Naive thymus-derived CD4-positive, alpha-beta T cell (primary cell): ENCODE measurements around the gene WDR3. TPM values are rescaled to one million over a fixed set of nuclear protein-coding genes. Genes with fewer than 3 reads are reported as not detected.

Source experiments
- ATAC-seq: fragments of 150-1000 bp; cut with Tn5 transposase; 2 replicates; pipeline ENCODE4 v1.10.0; 2021; ENCODE audit warnings: mild to moderate bottlenecking, moderate library complexity
- CTCF ChIA-PET: fragments of 350-600 bp; sonication (Branson Sonifier 250); formaldehyde crosslinking; loops from one replicate; lab custom pipeline; 2021; ENCODE audit warnings: antibody characterized with exemption; lab: Charles Lee
- POLR2A ChIA-PET: fragments of 350-600 bp; sonication (Branson Sonifier 250); formaldehyde crosslinking; loops from one replicate; lab custom pipeline; 2021; ENCODE audit warnings: antibody characterized with exemption, inconsistent platforms; lab: Charles Lee
- DNase-seq, 9 donors: peaks; one replicate each; pipeline versions ENCODE4 v3.0.0 to v3.0.0-alpha.2; 2020 to 2022; ENCODE audit warnings: mixed read lengths in 1 of 9
- H3K27ac ChIP-seq: one replicate; pipeline ENCODE4 v1.7.0; 2013; ENCODE audit warnings: mild to moderate bottlenecking, low read depth, low read length, moderate library complexity
- H3K27me3 ChIP-seq, 2 donors: one replicate each; pipeline ENCODE4 v1.7.0; 2013; ENCODE audit warnings: low read length in 2 of 2, mild to moderate bottlenecking in 2 of 2, moderate library complexity in 2 of 2; ENCODE audit not compliant: control insufficient read depth in 2 of 2, insufficient read depth in 2 of 2
- H3K36me3 ChIP-seq, 3 experiments: 1 replicate in 2 of 3; 2 replicates in 1 of 3; pipeline ENCODE4 v1.7.0; 2013; ENCODE audit warnings: low read length in 3 of 3, mild to moderate bottlenecking in 3 of 3, moderate library complexity in 1 of 3; ENCODE audit not compliant: insufficient read depth in 3 of 3, control insufficient read depth in 2 of 3
- H3K4me1 ChIP-seq, 2 donors: one replicate each; pipeline ENCODE4 v1.7.0; 2013; ENCODE audit warnings: low read length in 2 of 2, mild to moderate bottlenecking in 2 of 2, moderate library complexity in 1 of 2; ENCODE audit not compliant: control insufficient read depth in 2 of 2, insufficient read depth in 2 of 2
- H3K4me3 ChIP-seq: 2 replicates; pipeline ENCODE4 v1.7.0; 2013; ENCODE audit warnings: mild to moderate bottlenecking, low read length
- H3K9me3 ChIP-seq, 3 experiments: 1 replicate in 2 of 3; 2 replicates in 1 of 3; pipeline ENCODE4 v1.7.0; 2013; ENCODE audit warnings: low read length in 3 of 3; ENCODE audit not compliant: control insufficient read depth in 2 of 3
- H3K27ac Mint-ChIP-seq, 9 donors: one replicate each; pipeline ENCODE4 v1.8.0; 2020 to 2022; ENCODE audit warnings: mixed read lengths in 9 of 9, mild to moderate bottlenecking in 8 of 9, moderate library complexity in 5 of 9, inconsistent platforms in 2 of 9
- H3K27me3 Mint-ChIP-seq, 5 donors: one replicate each; pipeline ENCODE4 v1.8.0; 2021 to 2022; ENCODE audit warnings: mixed read lengths in 5 of 5, mild to moderate bottlenecking in 1 of 5
- H3K36me3 Mint-ChIP-seq, 5 donors: one replicate each; pipeline ENCODE4 v1.8.0; 2020 to 2022; ENCODE audit warnings: mixed read lengths in 5 of 5, mild to moderate bottlenecking in 3 of 5, inconsistent platforms in 1 of 5
- H3K4me1 Mint-ChIP-seq, 7 donors: one replicate each; pipeline ENCODE4 v1.8.0; 2020 to 2022; ENCODE audit warnings: mixed read lengths in 7 of 7, mild to moderate bottlenecking in 3 of 7, inconsistent platforms in 1 of 7
- H3K4me3 Mint-ChIP-seq, 10 donors: one replicate each; pipeline ENCODE4 v1.8.0; 2020 to 2022; ENCODE audit warnings: mild to moderate bottlenecking in 10 of 10, mixed read lengths in 10 of 10, moderate library complexity in 6 of 10, inconsistent platforms in 2 of 10
- H3K9me3 Mint-ChIP-seq, 11 donors: one replicate each; pipeline ENCODE4 v1.8.0; 2020 to 2022; ENCODE audit warnings: mixed read lengths in 11 of 11, mild to moderate bottlenecking in 4 of 11, inconsistent platforms in 1 of 11, moderate library complexity in 1 of 11
- intact Hi-C, 2 donors: fragments of 100-400 bp; cut with micrococcal nuclease; formaldehyde crosslinking; loops; one replicate each; pipeline ENCODE4 v1.15.1; 2023
- polyA plus RNA-seq, 2 donors: library from polyadenylated mRNA; unstranded; fragments of 300-500 nt; fragmentation: Illumina TruSeq; gene quantifications; one replicate each; pipeline ENCODE4 v1.2.3, GENCODE V29; 2021
- total RNA-seq, 6 experiments: library from RNA in 5 of 6; stranded (reverse) in 5 of 6; gene quantifications; 1 replicate in 5 of 6; 2 replicates in 1 of 6; pipeline ENCODE4 v1.2.3 and lab custom pipeline; 2021 to 2026

WDR3 gene
- total and polyA plus RNA-seq, 7 experiments from 2014 or later = 12.2 to 53.9 (median 30.0) TPM

GRCh38 chr1:117981455-117982192, 52.1 kb downstream of the WDR3 start:
- no peak overlapping the region for H3K27ac ChIP-seq
- Mint-ChIP-seq H3K9me3 (peaks cover 0 to 10% (median 0%) of the 10 kb centered on the region in 11 donors), H3K4me3 (no peak overlapping the region), H3K27me3 (peaks cover 3 to 43% (median 20%) of the 10 kb centered on the region in 5 donors), H3K27ac (no peak overlapping the region), H3K36me3 (no peaks in the 10 kb centered on the region), H3K4me1 (no peaks in the 10 kb centered on the region)
- H3K9me3 ChIP-seq = no peaks in the 10 kb centered on the region
- no peaks in the 10 kb centered on the region for H3K27me3 ChIP-seq
- no peak for DNase-seq
- no peaks in the 10 kb centered on the region for H3K4me1 ChIP-seq
- ChIA-PET POLR2A (no interaction called here), CTCF (no interaction called here)
- no peak overlapping the region for H3K4me3 ChIP-seq
- no peak for ATAC-seq
- intact Hi-C loops = no loop called here
- no peaks in the 10 kb centered on the region for H3K36me3 ChIP-seq

DNA sequence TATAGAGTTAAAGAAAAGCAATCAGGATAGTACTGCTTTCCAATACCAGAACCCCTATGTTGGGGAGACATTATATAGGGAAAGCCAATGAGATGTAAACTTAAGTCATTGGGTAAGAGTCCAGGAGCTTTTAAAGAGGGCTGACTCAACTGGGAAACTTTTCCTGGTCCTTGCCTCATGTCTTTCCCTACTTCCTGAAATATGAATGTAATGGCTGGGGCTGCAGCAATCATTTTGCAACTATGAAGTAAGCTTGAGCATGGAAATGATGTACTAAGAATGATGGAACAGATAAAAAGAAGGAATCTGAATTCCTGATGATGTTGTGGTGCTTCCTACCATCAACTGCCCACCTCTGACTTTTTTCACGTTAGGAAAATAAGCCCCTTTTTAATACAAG, 55.7 kb downstream of the WDR3 start:
- no peaks in the 10 kb centered on the region for H3K4me1 ChIP-seq
- Mint-ChIP-seq H3K9me3 (peaks cover 0 to 10% (median 0%) of the 10 kb centered on the region in 11 donors), H3K36me3 (no peaks in the 10 kb centered on the region), H3K27me3 (peaks cover 3 to 52% (median 20%) of the 10 kb centered on the region in 5 donors), H3K4me3 (no peak overlapping the region), H3K27ac (no peak overlapping the region), H3K4me1 (no peaks in the 10 kb centered on the region)
- no peak overlapping the region for H3K27ac ChIP-seq
- no peaks in the 10 kb centered on the region for H3K36me3 ChIP-seq
- CTCF ChIA-PET = no interaction called here
- no peak for ATAC-seq
- POLR2A ChIA-PET = no interaction called here
- intact Hi-C loops = no loop called here
- no peak overlapping the region for H3K4me3 ChIP-seq
- H3K27me3 ChIP-seq = no peaks in the 10 kb centered on the region
- no peak for DNase-seq
- no peaks in the 10 kb centered on the region for H3K9me3 ChIP-seq

- Mint-ChIP-seq H3K4me1 (no peaks in the 10 kb centered on the region), H3K27ac (no peak overlapping the region), H3K27me3 (peaks cover 3 to 47% (median 20%) of the 10 kb centered on the region in 5 donors), H3K4me3 (no peak overlapping the region), H3K36me3 (no peaks in the 10 kb centered on the region), H3K9me3 (peaks cover 0 to 10% (median 0%) of the 10 kb centered on the region in 11 donors)
- Histone ChIP-seq H3K9me3 (no peaks in the 10 kb centered on the region), H3K27ac (no peak overlapping the region), H3K4me1 (no peaks in the 10 kb centered on the region), H3K27me3 (no peaks in the 10 kb centered on the region), H3K4me3 (no peak overlapping the region), H3K36me3 (no peaks in the 10 kb centered on the region)
- no peak for DNase-seq
- ChIA-PET POLR2A (no interaction called here), CTCF (no interaction called here)
- ATAC-seq = no peak
- intact Hi-C loops = no loop called here
Measured at GRCh38 chr1:117985973-117986372, 56.4 kb downstream of the WDR3 start.

GRCh38 chr1:118004312-118004711, 74.8 kb downstream of the WDR3 start:
- no peak overlapping the region for H3K27ac Mint-ChIP-seq
- Histone ChIP-seq H3K36me3 (no peaks in the 10 kb centered on the region), H3K9me3 (no peaks in the 10 kb centered on the region), H3K4me3 (no peak overlapping the region), H3K27ac (no peak overlapping the region), H3K27me3 (no peaks in the 10 kb centered on the region), H3K4me1 (no peaks in the 10 kb centered on the region)
- H3K9me3 Mint-ChIP-seq = peaks cover 5 to 30% (median 13%) of the 10 kb centered on the region in 11 donors
- H3K4me3 Mint-ChIP-seq = no peak overlapping the region
- H3K4me1 Mint-ChIP-seq = no peaks in the 10 kb centered on the region
- no peak for ATAC-seq
- H3K36me3 Mint-ChIP-seq = peaks cover 0 to 4% (median 3%) of the 10 kb centered on the region in 5 donors
- CTCF ChIA-PET = no interaction called here
- no peak for DNase-seq
- POLR2A ChIA-PET = no interaction called here
- peaks cover 0 to 46% (median 33%) of the 10 kb centered on the region in 5 donors for H3K27me3 Mint-ChIP-seq
- intact Hi-C loops = no loop called here

DNA sequence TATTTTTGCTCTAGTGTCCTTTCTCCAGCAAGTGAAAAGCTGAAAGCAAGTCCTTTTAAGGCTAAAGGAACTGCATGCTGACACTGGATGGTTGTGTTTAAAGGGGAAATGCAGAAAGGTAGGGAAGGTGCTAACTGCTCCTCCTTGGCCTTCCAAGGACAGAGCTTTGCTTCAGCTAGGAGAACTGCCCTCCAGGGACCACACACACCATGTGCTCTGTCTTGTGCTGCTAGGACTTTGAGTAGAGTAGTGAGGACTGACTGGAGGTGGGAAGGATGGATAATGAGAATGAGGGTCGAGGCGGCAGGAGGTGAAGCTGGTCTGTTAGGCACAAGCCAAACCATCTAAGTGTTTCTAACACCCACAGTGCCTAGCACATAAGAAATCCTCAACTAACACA, 77.9 kb downstream of the WDR3 start:
- H3K9me3 ChIP-seq = no peaks in the 10 kb centered on the region
- no peaks in the 10 kb centered on the region for H3K4me1 ChIP-seq
- H3K4me3 ChIP-seq = no peak overlapping the region
- intact Hi-C loops = no loop called here
- Mint-ChIP-seq H3K9me3 (peaks cover 2 to 14% (median 8%) of the 10 kb centered on the region in 11 donors), H3K27ac (no peak overlapping the region), H3K36me3 (peaks cover 0 to 4% (median 3%) of the 10 kb centered on the region in 5 donors), H3K27me3 (peaks cover 0 to 45% (median 36%) of the 10 kb centered on the region in 5 donors), H3K4me1 (no peaks in the 10 kb centered on the region), H3K4me3 (no peak overlapping the region)
- DNase-seq = no peak
- ChIA-PET CTCF (no interaction called here), POLR2A (no interaction called here)
- no peaks in the 10 kb centered on the region for H3K36me3 ChIP-seq
- ATAC-seq = no peak
- H3K27me3 ChIP-seq = no peaks in the 10 kb centered on the region
- no peak overlapping the region for H3K27ac ChIP-seq

GRCh38 chr1:118008011-118008410, 78.5 kb downstream of the WDR3 start:
- Mint-ChIP-seq H3K4me3 (no peak overlapping the region), H3K36me3 (peaks cover 0 to 4% (median 0%) of the 10 kb centered on the region in 5 donors), H3K4me1 (no peaks in the 10 kb centered on the region), H3K27me3 (peaks cover 0 to 42% (median 31%) of the 10 kb centered on the region in 5 donors), H3K9me3 (peaks cover 0 to 14% (median 5%) of the 10 kb centered on the region in 11 donors), H3K27ac (no peak overlapping the region)
- DNase-seq = no peak
- Histone ChIP-seq H3K27ac (no peak overlapping the region), H3K9me3 (no peaks in the 10 kb centered on the region), H3K4me3 (no peak overlapping the region), H3K4me1 (no peaks in the 10 kb centered on the region), H3K27me3 (no peaks in the 10 kb centered on the region), H3K36me3 (no peaks in the 10 kb centered on the region)
- intact Hi-C loops = no loop called here
- no peak for ATAC-seq
- POLR2A ChIA-PET = no interaction called here
- CTCF ChIA-PET = no interaction called here
